ENCODE measurements around the gene TRIM27.

The TRIM27 gene

GRCh38 chr6:28947067-28947765 lies 23.4 kb upstream of the TRIM27 start:
- in situ Hi-C loops (cut with HindIII; ENCODE audit: low sequenced_read_pairs): no loop called here
- TF ChIP-seq CTCF (IDR thresholded peaks at IDR 0.05; ENCODE audit: low read depth, low read length, missing control alignments): no peak
- H3K4me3 ChIP-seq (ENCODE audit: low read depth, low read length): no peak overlapping the region
- DNase-seq (ENCODE audit: low read depth): no peak

GRCh38 chr6:28945349-28945748 lies 21.6 kb upstream of the TRIM27 start:
- in situ Hi-C loops (cut with HindIII; ENCODE audit: low sequenced_read_pairs): no loop called here
- no peak overlapping the region for H3K4me3 ChIP-seq (ENCODE audit: low read depth, low read length)
- TF ChIP-seq CTCF (IDR thresholded peaks at IDR 0.05; ENCODE audit: low read depth, low read length, missing control alignments): no peak
- DNase-seq (ENCODE audit: low read depth): no peak

- in situ Hi-C loops (cut with HindIII; ENCODE audit: low sequenced_read_pairs): no loop called here
- peak overlapping the region; percentile 54 for H3K4me3 ChIP-seq (ENCODE audit: low read depth, low read length)
- TF ChIP-seq CTCF (IDR thresholded peaks at IDR 0.05; ENCODE audit: low read depth, low read length, missing control alignments): no peak
- DNase-seq (ENCODE audit: low read depth): peak; percentile 66
Measured at GRCh38 chr6:28944412-28944865, 20.7 kb upstream of the TRIM27 start.

GRCh38 chr6:28943557-28944411 lies 20.0 kb upstream of the TRIM27 start:
- in situ Hi-C loops (cut with HindIII; ENCODE audit: low sequenced_read_pairs): no loop called here
- H3K4me3 ChIP-seq (ENCODE audit: low read depth, low read length): peak overlapping the region; percentile 54
- no peak for TF ChIP-seq CTCF (IDR thresholded peaks at IDR 0.05; ENCODE audit: low read depth, low read length, missing control alignments)
- DNase-seq (ENCODE audit: low read depth): no peak

GRCh38 chr6:28943223-28943556 lies 19.4 kb upstream of the TRIM27 start:
- in situ Hi-C loops (cut with HindIII; ENCODE audit: low sequenced_read_pairs): no loop called here
- no peak for DNase-seq (ENCODE audit: low read depth)
- no peak for TF ChIP-seq CTCF (IDR thresholded peaks at IDR 0.05; ENCODE audit: low read depth, low read length, missing control alignments)
- H3K4me3 ChIP-seq (ENCODE audit: low read depth, low read length): peak overlapping the region; percentile 54

- in situ Hi-C loops (cut with HindIII; ENCODE audit: low sequenced_read_pairs): no loop called here
Measured at GRCh38 chr6:28941684-28942448, 18.1 kb upstream of the TRIM27 start.

More at GRCh38 chr6:28941684-28942448, 18.1 kb upstream of the TRIM27 start:
- DNase-seq (ENCODE audit: low read depth): no peak
- TF ChIP-seq CTCF (IDR thresholded peaks at IDR 0.05; ENCODE audit: low read depth, low read length, missing control alignments): no peak
- peak overlapping the region; percentile 67 for H3K4me3 ChIP-seq (ENCODE audit: low read depth, low read length)

All from astrocyte of the cerebellum (primary cell).